Right lobe of liver (tissue), 4 donors: ENCODE data around the gene UBE2S.

Experiments used
- CTCF ChIP-seq, 4 donors: fragments of 200-600 bp in 3 of 4; fragments of 450-650 bp in 1 of 4; IDR thresholded peaks; one replicate each; pipeline versions ENCODE4 v1.5.1 to v1.8.0; 2016 to 2022; ENCODE audit warnings: antibody characterized with exemption in 4 of 4, mild to moderate bottlenecking in 2 of 4
- POLR2A ChIP-seq: fragments of 450-650 bp; IDR thresholded peaks from one replicate; pipeline ENCODE4 v1.6.1; 2017; ENCODE audit warnings: antibody characterized with exemption, mild to moderate bottlenecking
- donor health status: DM: no; HTN: no; CAD: no.
- donor health status: DM: no; HTN: no; CAD: no.
- donor health status: DM: no; HTN: yes; CAD: no.

GRCh38 chr19:55383279-55384130, 24.1 kb downstream of the UBE2S start:
- TF ChIP-seq CTCF (IDR thresholded peaks at IDR 0.05) (peak; percentile 13 to 45 (median 21)), POLR2A (peak; percentile 55)
